Lower leg skin (tissue), 4 donors: Measurements from ENCODE around the gene BGN. TPM values are rescaled to one million over a fixed set of nuclear protein-coding genes. Genes with fewer than 3 reads are reported as not detected.

ENCODE experiments used
- DNase-seq, 2 donors: peaks; one replicate each; pipeline ENCODE4 v3.0.0-alpha.2; 2019; ENCODE audit warnings: low spot score in 2 of 2
- H3K4me3 ChIP-seq: fragments of 200-600 bp; sonication (generic); 2 replicates; pipeline ENCODE4 v1.5.1; 2017; ENCODE audit warnings: mild to moderate bottlenecking, low read depth; ENCODE audit not compliant: poor library complexity, severe bottlenecking
- CTCF ChIP-seq, 3 donors: fragments of 450-650 bp; IDR thresholded peaks; one replicate each; pipeline ENCODE4 v1.5.1; 2016; ENCODE audit warnings: antibody characterized with exemption in 3 of 3, mild to moderate bottlenecking in 3 of 3, moderate library complexity in 2 of 3
- POLR2A ChIP-seq, 2 donors: fragments of 450-650 bp; IDR thresholded peaks; one replicate each; pipeline ENCODE4 v1.6.1; 2016 to 2017; ENCODE audit warnings: antibody characterized with exemption in 2 of 2, mild to moderate bottlenecking in 1 of 2, moderate library complexity in 1 of 2
- WGBS, 2 donors: methylation state at CpG; one replicate each; pipeline ENCODE4 v1.1.5; 2018; 5-methylcytosine and 5-hydroxymethylcytosine counted together
- intact Hi-C: fragments of 100-400 bp; cut with DNase I; formaldehyde crosslinking; loops from one replicate; pipeline ENCODE4 v1.15.0; 2023; ENCODE audit warnings: low total_unique reads
- total RNA-seq, 4 donors: library from RNA; depleted of rRNA; stranded (reverse); fragments of >200 nt; gene quantifications; one replicate each; pipeline ENCODE4 v1.1.0, GENCODE V29; 2016

The BGN gene
- total RNA-seq, 4 donors from 2014 or later: 18.1 to 34.2 (median 22.8) TPM

- DNase-seq: no peak
- intact Hi-C loops: no loop called here
- no peak for TF ChIP-seq POLR2A (IDR thresholded peaks at IDR 0.05)
- no peak for TF ChIP-seq CTCF (IDR thresholded peaks at IDR 0.05)
- 50 to 71% methylated on average over 7 to 9 of the region's 9 CpGs for WGBS, 2 donors
- no peak overlapping the region for H3K4me3 ChIP-seq
These were observed 21.3 kb downstream of the BGN start for GRCh38 chrX:153516073-153516472.

- H3K4me3 ChIP-seq: no peak within 1 kb of the TSS
- TF ChIP-seq POLR2A (IDR thresholded peaks at IDR 0.05): no peak
- TF ChIP-seq CTCF (IDR thresholded peaks at IDR 0.05): no peak
- no peak for DNase-seq
- intact Hi-C loops: no loop called here
- WGBS, 2 donors: 7 to 29% methylated on average over 3 to 15 of the region's 50 CpGs
These were observed 22.6 kb downstream of the BGN start, which contains the start of gene ATP2B3 for GRCh38 chrX:153517423-153517822. Gene ATP2B3, plus strand, starts transcription at chrX:153517642. Its CDS starts 18,606 bp downstream, at chrX:153536248.

- no peak for DNase-seq
- no peak for TF ChIP-seq POLR2A (IDR thresholded peaks at IDR 0.05)
- H3K4me3 ChIP-seq: no peak overlapping the region
- intact Hi-C loops: no loop called here
- WGBS, 2 donors: 15 to 32% methylated on average over 13 to 31 of the region's 70 CpGs
These were observed 23.4 kb downstream of the BGN start for GRCh38 chrX:153517946-153518834.

- intact Hi-C loops: no loop called here
- TF ChIP-seq CTCF (IDR thresholded peaks at IDR 0.05): no peak
- no peak for TF ChIP-seq POLR2A (IDR thresholded peaks at IDR 0.05)
- DNase-seq: no peak
- WGBS, 2 donors: 40 to 65% methylated on average over 2 to 21 of the region's 21 CpGs
- H3K4me3 ChIP-seq: no peak overlapping the region
These were observed 24.9 kb downstream of the BGN start for GRCh38 chrX:153519569-153520286.

- no peak overlapping the region for H3K4me3 ChIP-seq
- WGBS, 2 donors: 43 to 49% methylated on average over 3 to 7 of the region's 7 CpGs
- TF ChIP-seq POLR2A (IDR thresholded peaks at IDR 0.05) (no peak), CTCF (IDR thresholded peaks at IDR 0.05) (no peak)
- intact Hi-C loops: no loop called here
- no peak for DNase-seq
These were observed 25.6 kb downstream of the BGN start for GRCh38 chrX:153520287-153520917.

- intact Hi-C loops: no loop called here
- TF ChIP-seq POLR2A (IDR thresholded peaks at IDR 0.05) (no peak), CTCF (IDR thresholded peaks at IDR 0.05) (no peak)
- WGBS, 2 donors: 19 to 50% methylated on average over 6 to 9 of the region's 9 CpGs
- no peak for DNase-seq
- no peak overlapping the region for H3K4me3 ChIP-seq
These were observed 26.3 kb downstream of the BGN start for GRCh38 chrX:153521034-153521433.
